GM21390 (cell line): Measurements from ENCODE around the gene CREB3L1.

Source experiments
- ATAC-seq: cut with Tn5 transposase; IDR thresholded peaks from one replicate; pipeline ENCODE4 v1.9.1; 2021; ENCODE audit not compliant: unreplicated experiment

The CREB3L1 gene

GRCh38 chr11:46277622-46278386 is at the start of gene CREB3L1:
Gene CREB3L1, plus strand, starts transcription at chr11:46277662. Its CDS starts 450 bp downstream, at chr11:46278112.
- ATAC-seq, result peak; percentile 51

- ATAC-seq, result no peak
Measured at GRCh38 chr11:46229230-46229629, 48.2 kb upstream of the CREB3L1 start.

GRCh38 chr11:46234311-46234710 is 43.2 kb upstream of the CREB3L1 start:
- no peak for ATAC-seq

- no peak for ATAC-seq
Measured at GRCh38 chr11:46235777-46236688, 41.4 kb upstream of the CREB3L1 start.

GRCh38 chr11:46236918-46237247 is 40.6 kb upstream of the CREB3L1 start:
- no peak for ATAC-seq

GRCh38 chr11:46237248-46238077 is 40.0 kb upstream of the CREB3L1 start:
- no peak for ATAC-seq

GRCh38 chr11:46238078-46238966 is 39.1 kb upstream of the CREB3L1 start:
- no peak for ATAC-seq

- ATAC-seq, result peak; percentile 65
Measured at GRCh38 chr11:46238967-46239800, 38.3 kb upstream of the CREB3L1 start.

- no peak for ATAC-seq
Measured at GRCh38 chr11:46239801-46240061, 37.7 kb upstream of the CREB3L1 start.

- no peak for ATAC-seq
Measured at GRCh38 chr11:46240371-46240770, 37.1 kb upstream of the CREB3L1 start.

- ATAC-seq, result no peak
Measured at GRCh38 chr11:46240861-46241260, 36.6 kb upstream of the CREB3L1 start.

GRCh38 chr11:46242041-46242951 is 35.2 kb upstream of the CREB3L1 start:
- no peak for ATAC-seq

- ATAC-seq, result peak; percentile 64
Measured at GRCh38 chr11:46242952-46243795, 34.3 kb upstream of the CREB3L1 start.

GRCh38 chr11:46243796-46244109 is 33.7 kb upstream of the CREB3L1 start:
- ATAC-seq, result no peak

GRCh38 chr11:46246521-46246920 is 30.9 kb upstream of the CREB3L1 start:
- ATAC-seq, result no peak

- ATAC-seq, result no peak
Measured at GRCh38 chr11:46247090-46247489, 30.4 kb upstream of the CREB3L1 start.

GRCh38 chr11:46247659-46248058 is 29.8 kb upstream of the CREB3L1 start:
- ATAC-seq, result no peak
